Stimulated activated naive CD4-positive, alpha-beta T cell (primary cell): ENCODE data around the gene HNRNPF.
"Not testable (repeated sequence)": the region's sequence is repeated elsewhere in the genome, so short reads cannot be mapped to it uniquely, and the experiment has no call there.

ENCODE experiments used
- DNase-seq, 6 experiments: peaks; one replicate each; lab custom pipeline; 2025; lab: John Stamatoyannopoulos, UW

HNRNPF gene

GRCh38 chr10:43396061-43396927 is 12.7 kb downstream of the HNRNPF start:
- peak; percentile 59 to 68 (median 66) for DNase-seq

DNA sequence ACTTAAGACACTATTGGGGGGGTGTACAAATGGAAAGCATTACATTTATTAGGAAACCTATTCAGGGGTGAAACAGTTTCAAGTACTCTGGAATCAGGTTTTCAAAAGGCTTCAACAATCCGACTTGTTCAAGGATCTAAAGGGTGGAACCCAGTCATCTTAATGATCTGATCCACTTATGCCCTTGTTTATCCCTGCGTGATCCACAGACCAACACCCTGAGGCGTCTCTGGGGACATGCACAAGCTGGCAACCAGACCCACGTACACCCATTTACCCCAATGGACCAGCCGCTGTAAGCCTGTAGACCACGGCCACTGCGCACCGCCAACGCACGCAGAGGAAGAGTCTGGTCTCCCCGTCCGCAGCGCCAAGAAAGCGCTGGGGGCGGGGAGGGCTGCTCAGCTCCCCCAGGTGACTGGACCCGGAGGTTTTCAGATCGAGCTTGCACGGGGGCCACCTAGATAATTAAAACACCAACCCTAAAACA is 13.4 kb downstream of the HNRNPF start:
- peak in 4 of 6 experiments; percentile 19 to 39 (median 30) for DNase-seq

DNA sequence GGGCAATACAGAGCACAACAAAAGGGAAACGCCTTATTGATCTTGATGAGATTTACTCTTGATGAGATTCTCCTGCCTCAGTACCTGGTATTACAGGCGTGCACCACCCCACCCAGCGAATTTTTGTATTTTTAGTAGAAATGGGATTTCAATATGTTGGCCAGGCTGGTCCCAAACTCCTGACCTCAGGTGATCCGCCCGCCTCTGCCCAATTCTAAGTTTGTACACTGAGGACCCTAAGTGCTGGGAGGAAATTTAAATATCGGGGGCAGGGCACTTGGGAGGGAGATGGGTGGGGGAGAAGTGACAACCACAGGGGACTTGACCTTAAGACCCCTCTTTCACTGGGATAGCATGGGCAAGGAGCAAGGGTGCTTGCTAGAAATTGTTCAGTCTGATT is 14.1 kb downstream of the HNRNPF start:
- DNase-seq = no peak

DNA sequence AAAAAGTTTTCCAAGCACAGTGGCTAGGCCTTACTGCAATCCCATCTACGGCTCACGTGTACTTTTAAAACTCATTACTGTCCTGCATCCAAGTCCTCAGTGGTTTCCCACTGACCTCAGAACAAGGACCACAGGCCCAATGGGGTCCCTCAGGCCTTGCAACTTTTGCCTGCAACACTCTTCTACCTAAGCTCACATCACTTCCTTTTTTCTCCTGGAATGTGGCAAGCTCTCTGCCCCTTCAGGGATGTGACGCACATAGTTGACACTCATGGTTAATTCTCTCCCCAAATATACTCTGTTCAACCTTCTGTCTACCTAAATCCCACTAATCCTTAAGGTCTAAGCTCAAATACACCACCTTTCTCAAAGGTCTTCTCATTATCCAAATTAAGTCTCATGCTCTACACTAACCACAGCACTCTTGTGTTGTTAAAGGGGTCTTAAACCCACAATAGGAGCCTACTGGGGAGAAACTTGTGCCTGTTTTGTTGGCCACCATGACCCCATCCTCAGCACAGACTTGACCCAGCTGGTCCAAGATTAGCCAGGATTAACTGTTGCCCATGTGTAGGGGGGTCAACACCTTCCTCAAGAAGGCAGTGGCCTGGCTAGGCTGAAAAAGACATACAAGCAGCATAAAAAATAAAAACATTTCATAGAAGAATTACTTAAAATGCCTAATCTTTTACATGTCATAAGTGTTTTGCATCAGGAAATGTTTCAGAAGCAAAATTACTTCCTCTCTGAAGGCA is 15.2 kb downstream of the HNRNPF start:
- DNase-seq = no peak

- DNase-seq = not testable (repeated sequence)
Observed at GRCh38 chr10:43393186-43393585, 15.8 kb downstream of the HNRNPF start.

- no peak for DNase-seq
Observed at GRCh38 chr10:43392748-43393147, 16.2 kb downstream of the HNRNPF start.

DNA sequence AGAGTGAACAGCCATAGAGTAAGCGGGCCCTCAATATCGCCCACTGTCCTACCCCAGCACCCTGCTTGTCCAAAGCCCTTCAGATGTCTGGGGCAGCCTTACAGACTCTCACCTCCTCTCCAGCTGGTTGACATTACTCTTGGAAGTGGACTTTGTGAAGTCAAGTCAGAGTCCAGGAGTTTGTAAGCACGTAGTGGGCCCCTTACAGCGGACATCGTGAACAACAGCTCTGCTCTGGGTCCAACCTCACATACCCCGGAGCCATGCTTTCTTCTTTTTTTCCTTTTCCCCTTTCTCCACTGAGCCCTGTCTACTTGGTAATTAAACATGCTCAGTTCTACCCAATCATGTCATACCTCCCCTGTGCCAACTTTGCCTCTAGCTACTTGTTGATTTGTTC is 17.5 kb downstream of the HNRNPF start:
- no peak for DNase-seq

GRCh38 chr10:43390759-43391158 is 18.2 kb downstream of the HNRNPF start:
- DNase-seq = peak in 4 of 6 experiments; percentile 14 to 26 (median 16)

- no peak for DNase-seq
Observed at GRCh38 chr10:43390333-43390732, 18.7 kb downstream of the HNRNPF start.

DNA sequence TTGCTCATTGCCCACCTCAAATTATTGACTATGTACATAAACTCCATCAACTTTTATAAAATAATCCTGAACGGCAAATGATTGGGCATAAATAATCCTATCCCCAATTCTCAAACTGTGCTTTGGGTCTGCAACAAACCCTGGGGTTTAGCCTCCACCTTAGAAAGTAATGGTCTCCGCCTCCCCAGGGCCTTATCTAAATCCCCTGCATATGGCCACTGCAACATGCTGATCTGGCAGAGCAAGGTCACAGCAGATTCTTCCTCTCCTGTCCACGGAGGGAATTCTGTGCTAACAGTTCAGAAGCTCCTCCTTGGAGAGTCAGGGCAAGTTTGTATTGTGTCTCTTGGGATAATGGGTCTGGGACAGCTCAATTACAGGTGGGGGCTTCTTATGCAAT is 19.1 kb downstream of the HNRNPF start:
- no peak for DNase-seq

DNA sequence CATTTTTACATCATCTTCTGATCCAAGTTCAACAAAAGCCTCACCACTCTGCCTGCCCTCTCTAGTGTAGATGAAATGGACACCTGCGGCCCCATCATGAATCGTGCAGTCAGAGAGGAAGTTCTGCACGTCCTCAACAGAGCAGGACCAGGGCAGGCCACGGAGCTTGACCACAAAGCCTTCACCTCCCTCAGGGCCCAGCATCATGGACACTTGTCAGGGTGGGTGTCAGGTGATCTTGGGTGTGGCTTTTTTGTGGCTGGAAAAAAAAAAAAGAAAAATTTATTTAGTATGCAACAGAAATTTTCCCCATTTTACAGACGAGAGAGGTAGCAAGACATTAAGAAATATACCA is 21.3 kb downstream of the HNRNPF start:
- DNase-seq = no peak

- DNase-seq = no peak
Observed at GRCh38 chr10:43386981-43387677, 21.9 kb downstream of the HNRNPF start.

GRCh38 chr10:43386549-43386948 is 22.4 kb downstream of the HNRNPF start:
- DNase-seq = no peak

GRCh38 chr10:43385412-43386004 is 23.5 kb downstream of the HNRNPF start:
- DNase-seq = no peak

DNA sequence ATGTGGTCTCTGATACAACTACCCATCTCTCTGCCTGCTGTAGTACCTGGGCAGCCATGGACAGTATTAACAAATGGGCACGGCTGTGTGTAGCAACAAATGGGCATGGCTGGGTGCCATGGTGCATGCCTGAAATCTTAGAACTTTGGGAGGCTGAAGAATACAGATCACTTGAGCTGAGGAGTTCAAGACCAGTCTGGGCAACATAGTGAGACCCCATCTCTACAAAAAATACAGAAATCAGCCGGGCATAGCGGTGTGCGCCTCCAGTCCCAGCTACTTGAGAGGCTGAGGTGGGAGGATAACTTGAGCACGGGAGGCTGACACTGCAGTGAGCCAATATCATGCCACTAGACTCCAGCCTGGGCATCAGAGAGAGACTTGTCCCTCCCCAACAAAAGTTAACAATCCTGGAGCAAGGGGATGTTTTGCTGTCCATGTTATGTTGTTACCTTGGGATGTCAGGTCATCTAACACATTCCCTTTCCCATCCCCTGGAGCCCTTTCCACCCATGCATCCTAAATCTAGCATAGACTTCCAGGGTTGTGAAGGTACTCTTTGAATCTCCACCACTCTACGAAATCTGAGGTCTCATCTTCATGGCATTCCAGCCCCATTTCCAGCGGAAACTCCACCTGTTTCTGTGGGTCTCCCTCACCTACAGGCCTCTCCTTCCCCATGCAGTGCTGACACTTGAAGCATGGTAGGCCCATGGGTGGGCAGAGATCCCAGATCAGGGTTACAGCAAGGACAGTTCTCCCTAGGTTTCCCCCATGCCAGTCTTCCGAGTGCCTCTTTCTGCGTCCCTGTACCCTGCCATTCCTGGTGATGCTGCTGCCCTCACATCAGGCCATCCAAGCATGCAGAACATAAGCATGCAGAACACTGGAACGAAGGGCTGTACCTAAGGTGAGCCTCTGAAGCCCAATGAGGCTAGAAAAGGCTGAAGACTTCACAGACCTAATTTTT is 24.4 kb downstream of the HNRNPF start:
- no peak for DNase-seq

DNA sequence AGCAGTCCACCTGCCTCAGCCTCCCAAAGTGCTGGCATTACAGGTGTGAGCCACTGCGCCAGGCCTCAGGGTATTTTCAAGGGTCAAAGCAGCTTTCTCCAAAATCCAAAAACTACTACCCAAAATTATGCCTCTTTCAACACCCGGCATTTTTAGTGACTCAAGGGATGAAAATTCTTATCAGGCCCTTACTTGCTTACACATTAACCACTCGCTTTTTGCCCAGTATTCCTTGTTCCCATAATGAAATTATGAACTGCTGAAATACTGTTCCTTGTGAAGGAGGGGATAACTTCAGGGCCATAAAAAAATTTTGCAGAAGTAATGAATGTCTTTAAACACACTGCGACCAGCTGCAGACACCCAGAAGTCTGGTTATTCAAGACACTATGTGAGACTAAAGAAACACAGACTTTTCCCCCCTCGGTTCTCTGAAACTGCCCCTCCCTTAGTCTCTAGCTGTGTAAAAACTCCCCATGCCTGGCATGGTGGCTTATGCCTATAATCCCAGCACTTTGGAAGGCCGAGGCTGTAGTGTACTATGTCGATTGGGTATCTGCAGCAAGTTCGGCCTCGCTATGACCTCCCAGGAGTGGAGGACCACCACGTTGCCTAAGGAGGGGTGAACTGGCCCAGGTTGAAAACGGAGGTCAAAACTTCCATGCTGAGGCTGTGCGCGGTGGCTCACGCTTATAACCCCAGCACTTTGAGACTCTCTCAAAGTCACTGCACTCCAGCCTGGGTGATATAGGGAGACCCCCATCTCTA is 25.6 kb downstream of the HNRNPF start:
- DNase-seq = no peak

DNA sequence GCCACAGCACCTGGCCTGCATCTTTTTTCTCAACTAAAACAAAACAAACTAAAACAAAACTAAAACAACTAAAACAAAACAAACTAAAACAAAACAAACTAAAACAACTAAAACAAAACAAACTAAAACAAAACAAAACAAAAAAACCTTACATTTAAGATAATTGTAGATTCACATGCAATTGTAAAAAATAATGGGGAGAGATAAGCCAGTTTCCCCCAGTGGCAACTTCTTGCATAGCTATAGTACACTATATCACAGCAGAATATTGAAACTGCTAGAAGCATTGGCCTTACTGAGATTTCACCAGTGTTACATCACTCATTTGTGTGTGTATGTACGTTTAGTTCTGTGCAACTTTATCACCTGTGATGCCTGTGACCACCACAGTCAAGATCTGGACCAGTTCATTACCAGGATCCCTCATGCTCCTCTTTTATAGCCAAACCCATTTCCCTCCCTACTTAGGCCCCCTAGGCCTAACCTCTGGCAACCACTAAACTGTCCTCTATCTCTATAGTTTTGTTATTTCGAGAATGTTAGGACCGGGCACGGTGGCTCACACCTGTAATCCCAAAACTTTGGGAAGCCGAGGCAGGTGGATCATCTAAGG is 28.3 kb downstream of the HNRNPF start:
- DNase-seq = no peak

- DNase-seq = no peak
Observed at GRCh38 chr10:43377424-43377883, 31.5 kb downstream of the HNRNPF start.

GRCh38 chr10:43376828-43377423 is 32.1 kb downstream of the HNRNPF start:
- no peak for DNase-seq
